Activated naive CD8-positive, alpha-beta T cell treated with anti-CD3 and anti-CD28 coated beads, Interleukin-2, amount 50 U/mL, for 24 hours (primary cell): Measurements from ENCODE around the gene ROMO1.
A peak's percentile ranks its signal among the peaks of the same experiment; 100 is the strongest.
"Not testable (repeated sequence)": the region's sequence is repeated elsewhere in the genome, so short reads cannot be mapped to it uniquely, and the experiment has no call there.

ENCODE experiments used
- ATAC-seq: fragments of 150-1000 bp; cut with Tn5 transposase; one replicate; pipeline ENCODE4 v1.10.0; 2021
- DNase-seq: peaks from one replicate; pipeline ENCODE4 v3.0.0; 2021
- H3K27ac Mint-ChIP-seq: one replicate; pipeline ENCODE4 v1.8.0; 2021; ENCODE audit warnings: mild to moderate bottlenecking, mixed read lengths
- H3K27me3 Mint-ChIP-seq: one replicate; pipeline ENCODE4 v1.8.0; 2021; ENCODE audit warnings: mixed read lengths
- H3K36me3 Mint-ChIP-seq: one replicate; pipeline ENCODE4 v1.8.0; 2021; ENCODE audit warnings: low read depth, mixed read lengths
- H3K4me1 Mint-ChIP-seq: one replicate; pipeline ENCODE4 v1.8.0; 2021; ENCODE audit warnings: mixed read lengths
- H3K4me3 Mint-ChIP-seq: one replicate; pipeline ENCODE4 v1.8.0; 2021; ENCODE audit warnings: mild to moderate bottlenecking, moderate library complexity, mixed read lengths
- H3K9me3 Mint-ChIP-seq: one replicate; pipeline ENCODE4 v1.8.0; 2021; ENCODE audit warnings: mixed read lengths

The ROMO1 gene

GRCh38 chr20:35664466-35665206 is 34.6 kb upstream of the ROMO1 start, which contains the start of the genes CPNE1 and RBM12:
Gene CPNE1, minus strand, starts transcription at chr20:35664900. Its CDS starts 31,977 bp downstream, at chr20:35632923.
Gene RBM12, minus strand, starts transcription at chr20:35664900. Its CDS starts 9,578 bp downstream, at chr20:35655322.
- ATAC-seq (peak; percentile 68), DNase-seq (peak; percentile 93)
- Mint-ChIP-seq H3K4me1 (peaks cover 38% of the 10 kb centered on the region), H3K27me3 (no peaks in the 10 kb centered on the region), H3K36me3 (peaks cover 40% of the 10 kb centered on the region), H3K4me3 (peak within 1 kb of the TSS; percentile 80), H3K27ac (peak within 1 kb of the TSS; percentile 98), H3K9me3 (no peaks in the 10 kb centered on the region)

- Mint-ChIP-seq H3K4me3 (no peak overlapping the region), H3K9me3 (no peaks in the 10 kb centered on the region), H3K4me1 (peaks cover 25% of the 10 kb centered on the region), H3K27ac (peak overlapping the region; percentile 25), H3K27me3 (no peaks in the 10 kb centered on the region), H3K36me3 (peaks cover 43% of the 10 kb centered on the region)
- DNase-seq: no peak
- no peak for ATAC-seq
These were observed 33.3 kb upstream of the ROMO1 start for GRCh38 chr20:35665949-35666288.

GRCh38 chr20:35669221-35669620 is 30.0 kb upstream of the ROMO1 start:
- no peak overlapping the region for H3K27ac Mint-ChIP-seq
- H3K36me3 Mint-ChIP-seq: peaks cover 36% of the 10 kb centered on the region
- no peaks in the 10 kb centered on the region for H3K27me3 Mint-ChIP-seq
- ATAC-seq: no peak
- H3K4me1 Mint-ChIP-seq: peaks cover 4% of the 10 kb centered on the region
- no peak for DNase-seq
- H3K9me3 Mint-ChIP-seq: no peaks in the 10 kb centered on the region
- no peak overlapping the region for H3K4me3 Mint-ChIP-seq

GRCh38 chr20:35669681-35670080 is 29.5 kb upstream of the ROMO1 start:
- peaks cover 37% of the 10 kb centered on the region for H3K36me3 Mint-ChIP-seq
- H3K9me3 Mint-ChIP-seq: no peaks in the 10 kb centered on the region
- no peaks in the 10 kb centered on the region for H3K27me3 Mint-ChIP-seq
- H3K4me3 Mint-ChIP-seq: no peak overlapping the region
- no peak for DNase-seq
- peaks cover 4% of the 10 kb centered on the region for H3K4me1 Mint-ChIP-seq
- H3K27ac Mint-ChIP-seq: no peak overlapping the region
- no peak for ATAC-seq

GRCh38 chr20:35673884-35674283 is 25.3 kb upstream of the ROMO1 start:
- Mint-ChIP-seq H3K4me3 (no peak overlapping the region), H3K9me3 (no peaks in the 10 kb centered on the region), H3K27me3 (no peaks in the 10 kb centered on the region), H3K27ac (no peak overlapping the region), H3K36me3 (peaks cover 32% of the 10 kb centered on the region), H3K4me1 (no peaks in the 10 kb centered on the region)
- DNase-seq: no peak
- ATAC-seq: no peak

GRCh38 chr20:35674921-35675320 is 24.3 kb upstream of the ROMO1 start:
- peaks cover 27% of the 10 kb centered on the region for H3K36me3 Mint-ChIP-seq
- H3K27me3 Mint-ChIP-seq: no peaks in the 10 kb centered on the region
- H3K4me3 Mint-ChIP-seq: no peak overlapping the region
- H3K9me3 Mint-ChIP-seq: no peaks in the 10 kb centered on the region
- H3K27ac Mint-ChIP-seq: no peak overlapping the region
- H3K4me1 Mint-ChIP-seq: no peaks in the 10 kb centered on the region
- no peak for DNase-seq
- ATAC-seq: no peak

- peaks cover 10% of the 10 kb centered on the region for H3K36me3 Mint-ChIP-seq
- H3K4me3 Mint-ChIP-seq: no peak overlapping the region
- ATAC-seq (no peak), DNase-seq (no peak)
- H3K4me1 Mint-ChIP-seq: no peaks in the 10 kb centered on the region
- H3K9me3 Mint-ChIP-seq: no peaks in the 10 kb centered on the region
- no peaks in the 10 kb centered on the region for H3K27me3 Mint-ChIP-seq
- H3K27ac Mint-ChIP-seq: no peak overlapping the region
These were observed 18.6 kb upstream of the ROMO1 start for GRCh38 chr20:35680452-35681183.

GRCh38 chr20:35681960-35682359 is 17.2 kb upstream of the ROMO1 start:
- Mint-ChIP-seq H3K4me3 (no peak overlapping the region), H3K4me1 (no peaks in the 10 kb centered on the region), H3K36me3 (peaks cover 11% of the 10 kb centered on the region), H3K27ac (no peak overlapping the region), H3K9me3 (no peaks in the 10 kb centered on the region), H3K27me3 (no peaks in the 10 kb centered on the region)
- no peak for DNase-seq
- ATAC-seq: no peak

- H3K4me3 Mint-ChIP-seq, H3K27ac Mint-ChIP-seq, DNase-seq, H3K27me3 Mint-ChIP-seq, ATAC-seq, H3K4me1 Mint-ChIP-seq, H3K9me3 Mint-ChIP-seq: not testable (repeated sequence)
- peaks cover 29% of the 10 kb centered on the region for H3K36me3 Mint-ChIP-seq
These were observed 13.8 kb upstream of the ROMO1 start for GRCh38 chr20:35685368-35685767.

GRCh38 chr20:35686872-35687271 is 12.3 kb upstream of the ROMO1 start:
- not testable (repeated sequence) for H3K9me3 Mint-ChIP-seq, H3K27me3 Mint-ChIP-seq, DNase-seq, ATAC-seq, H3K4me3 Mint-ChIP-seq, H3K4me1 Mint-ChIP-seq, H3K27ac Mint-ChIP-seq
- peaks cover 32% of the 10 kb centered on the region for H3K36me3 Mint-ChIP-seq

- Mint-ChIP-seq H3K4me1 (no peaks in the 10 kb centered on the region), H3K27me3 (no peaks in the 10 kb centered on the region), H3K9me3 (no peaks in the 10 kb centered on the region), H3K4me3 (no peak overlapping the region), H3K27ac (no peak overlapping the region), H3K36me3 (peaks cover 33% of the 10 kb centered on the region)
- ATAC-seq: no peak
- no peak for DNase-seq
These were observed 8.9 kb upstream of the ROMO1 start for GRCh38 chr20:35690265-35690664.

- peaks cover 25% of the 10 kb centered on the region for H3K4me1 Mint-ChIP-seq
- peak overlapping the region; percentile 20 for H3K27ac Mint-ChIP-seq
- H3K4me3 Mint-ChIP-seq: no peak overlapping the region
- peaks cover 31% of the 10 kb centered on the region for H3K36me3 Mint-ChIP-seq
- H3K9me3 Mint-ChIP-seq: no peaks in the 10 kb centered on the region
- DNase-seq: no peak
- ATAC-seq: no peak
- no peaks in the 10 kb centered on the region for H3K27me3 Mint-ChIP-seq
These were observed 3.9 kb upstream of the ROMO1 start for GRCh38 chr20:35695245-35695749.

- no peak overlapping the region for H3K27ac Mint-ChIP-seq
- no peaks in the 10 kb centered on the region for H3K27me3 Mint-ChIP-seq
- H3K9me3 Mint-ChIP-seq: no peaks in the 10 kb centered on the region
- peaks cover 30% of the 10 kb centered on the region for H3K36me3 Mint-ChIP-seq
- no peak for DNase-seq
- H3K4me1 Mint-ChIP-seq: peaks cover 32% of the 10 kb centered on the region
- no peak for ATAC-seq
- no peak overlapping the region for H3K4me3 Mint-ChIP-seq
These were observed 3.2 kb upstream of the ROMO1 start for GRCh38 chr20:35695978-35696377.

- peaks cover 43% of the 10 kb centered on the region for H3K36me3 Mint-ChIP-seq
- H3K4me1 Mint-ChIP-seq: peaks cover 42% of the 10 kb centered on the region
- H3K4me3 Mint-ChIP-seq: peak overlapping the region; percentile 96
- no peaks in the 10 kb centered on the region for H3K9me3 Mint-ChIP-seq
- H3K27ac Mint-ChIP-seq: peak overlapping the region; percentile 97
- no peaks in the 10 kb centered on the region for H3K27me3 Mint-ChIP-seq
- DNase-seq (no peak), ATAC-seq (no peak)
These were observed 1.4 kb upstream of the ROMO1 start for GRCh38 chr20:35697696-35698297.
